NCI-H2196 treated with DMSO at 0.1 percent for 48 hours (cell line): ENCODE results near the gene GPX4.

ENCODE experiments used
- DNase-seq: peaks from one replicate; lab custom pipeline; 2025; ENCODE audit not compliant: unreplicated experiment; lab: John Stamatoyannopoulos, UW

Gene GPX4

GRCh38 chr19:1084024-1084868 is 19.5 kb upstream of the GPX4 start:
- DNase-seq: no peak

- DNase-seq: no peak
Observed at GRCh38 chr19:1085053-1085658, 18.6 kb upstream of the GPX4 start.

GRCh38 chr19:1085676-1086442 is 17.9 kb upstream of the GPX4 start:
- no peak for DNase-seq

- no peak for DNase-seq
Observed at GRCh38 chr19:1086613-1087012, 17.2 kb upstream of the GPX4 start.

- no peak for DNase-seq
Observed at GRCh38 chr19:1087813-1088415, 15.9 kb upstream of the GPX4 start.

- DNase-seq: no peak
Observed at GRCh38 chr19:1088416-1089010, 15.3 kb upstream of the GPX4 start.

- DNase-seq: no peak
Observed at GRCh38 chr19:1089126-1089771, 14.5 kb upstream of the GPX4 start.

- DNase-seq: no peak
Observed at GRCh38 chr19:1089891-1090290, 13.9 kb upstream of the GPX4 start.

GRCh38 chr19:1090731-1091543 is 12.9 kb upstream of the GPX4 start:
- no peak for DNase-seq

- DNase-seq: no peak
Observed at GRCh38 chr19:1091544-1092175, 12.1 kb upstream of the GPX4 start.

GRCh38 chr19:1093330-1093729 is 10.5 kb upstream of the GPX4 start:
- no peak for DNase-seq

GRCh38 chr19:1093811-1094553 is 9.8 kb upstream of the GPX4 start:
- no peak for DNase-seq

- DNase-seq: no peak
Observed at GRCh38 chr19:1094655-1094977, 9.2 kb upstream of the GPX4 start.

GRCh38 chr19:1094978-1095701 is 8.7 kb upstream of the GPX4 start, which contains the start of gene POLR2E:
POLR2E (minus strand) TSS chr19:1095375; CDS start chr19:1095315, 60 bp downstream.
- peak; percentile 92 for DNase-seq

GRCh38 chr19:1097810-1098176 is 6.0 kb upstream of the GPX4 start:
- DNase-seq: no peak

- peak; percentile 28 for DNase-seq
Observed at GRCh38 chr19:1098177-1099051, 5.4 kb upstream of the GPX4 start.

- no peak for DNase-seq
Observed at GRCh38 chr19:1101337-1101698, 2.5 kb upstream of the GPX4 start.
